ENCODE data around the gene CHRM2. TPM values are rescaled to one million over a fixed set of nuclear protein-coding genes. Genes with fewer than 3 reads are reported as not detected.

The CHRM2 gene
- total and polyA plus RNA-seq, 4 donors, result 5.3 to 29.1 (median 13.2) TPM

Small RNA genes lying within 50 kb of the gene (small RNA-seq; reads per million reads assigned to genes)
- gene KRT8P51 (ENCODE audit: low replicate concordance) (not detected), gene MIR490 (ENCODE audit: low replicate concordance) (not detected)
